OCI-LY1 (cell line): ENCODE data around the gene CUEDC1.

ENCODE experiments used
- H2AFZ ChIP-seq: fragments of 200-600 bp; sonication (generic), shearing (Covaris generic); 2 replicates; pipeline ENCODE4 v1.6.0; 2014; ENCODE audit warnings: antibody characterized with exemption, mild to moderate bottlenecking, low read length
- H3F3A ChIP-seq: fragments of 200-600 bp; sonication (generic), shearing (Covaris generic); 2 replicates; pipeline ENCODE4 v1.6.0; 2014; ENCODE audit warnings: mild to moderate bottlenecking, antibody characterized with exemption, low read length, moderate library complexity; ENCODE audit not compliant: insufficient read depth
- H3K27ac ChIP-seq: fragments of 200-600 bp; sonication (generic); 2 replicates; pipeline ENCODE4 v1.5.1; 2014; ENCODE audit warnings: low read length, mixed run types, mild to moderate bottlenecking, low read depth; ENCODE audit not compliant: poor library complexity, severe bottlenecking
- H3K27me3 ChIP-seq: fragments of 200-600 bp; sonication (generic); 2 replicates; pipeline ENCODE4 v1.6.0; 2014; ENCODE audit warnings: antibody characterized with exemption, mild to moderate bottlenecking, low read length, moderate library complexity; ENCODE audit not compliant: insufficient read depth
- H3K36me3 ChIP-seq: fragments of 200-600 bp; sonication (generic); 2 replicates; pipeline ENCODE4 v1.6.1; 2014; ENCODE audit warnings: mild to moderate bottlenecking, antibody characterized with exemption, low read length, moderate library complexity, mixed read lengths; ENCODE audit not compliant: insufficient read depth
- H3K4me1 ChIP-seq: fragments of 200-600 bp; sonication (generic); 2 replicates; pipeline ENCODE4 v1.5.1; 2014; ENCODE audit warnings: mild to moderate bottlenecking, low read length, moderate library complexity; ENCODE audit not compliant: insufficient read depth, severe bottlenecking
- H3K4me2 ChIP-seq: fragments of 200-600 bp; sonication (generic), shearing (Covaris generic); 2 replicates; pipeline ENCODE4 v1.6.1; 2014; ENCODE audit warnings: low read length
- H3K4me3 ChIP-seq: fragments of 200-600 bp; sonication (generic); 2 replicates; pipeline ENCODE4 v1.5.1; 2014; ENCODE audit warnings: low read length, low read depth, mild to moderate bottlenecking, mixed read lengths; ENCODE audit not compliant: poor library complexity, severe bottlenecking
- H3K79me2 ChIP-seq: fragments of 200-600 bp; shearing (Covaris generic); 2 replicates; pipeline ENCODE4 v1.6.1; 2016; ENCODE audit warnings: mixed run types, low read length, mixed read lengths; ENCODE audit not compliant: insufficient read depth
- H3K9ac ChIP-seq: fragments of 200-600 bp; sonication (generic), shearing (Covaris generic); 2 replicates; pipeline ENCODE4 v1.6.1; 2014; ENCODE audit warnings: mild to moderate bottlenecking, low read length, mixed read lengths
- H3K9me2 ChIP-seq: fragments of 200-600 bp; sonication (generic), shearing (Covaris generic); 2 replicates; pipeline ENCODE4 v1.6.1; 2014; ENCODE audit warnings: low read depth, mild to moderate bottlenecking, low read length, mixed read lengths
- H3K9me3 ChIP-seq: fragments of 200-600 bp; shearing (Covaris generic); 2 replicates; pipeline ENCODE4 v1.6.1; 2014; ENCODE audit warnings: low read length, mixed read lengths
- H4K20me1 ChIP-seq: fragments of 200-600 bp; sonication (generic), shearing (Covaris generic); 2 replicates; pipeline ENCODE4 v1.6.0; 2016; ENCODE audit warnings: mild to moderate bottlenecking, low read length; ENCODE audit not compliant: insufficient read depth
- EZH2 ChIP-seq: fragments of 200-600 bp; sonication (generic), shearing (Covaris generic); IDR thresholded peaks from 2 replicates; pipeline ENCODE4 v1.8.0; 2017; ENCODE audit warnings: borderline replicate concordance, mixed run types, mild to moderate bottlenecking, antibody characterized with exemption, low read length, moderate library complexity, mixed read lengths
- TF ChIP-seq, protein P1 (sequence below): fragments of 200-600 bp; sonication (generic), shearing (Covaris generic); IDR thresholded peaks from 2 replicates; pipeline ENCODE4 v1.5.1; 2017; ENCODE audit warnings: mild to moderate bottlenecking, antibody characterized with exemption, low read length, moderate library complexity, mixed read lengths

CUEDC1 gene

DNA sequence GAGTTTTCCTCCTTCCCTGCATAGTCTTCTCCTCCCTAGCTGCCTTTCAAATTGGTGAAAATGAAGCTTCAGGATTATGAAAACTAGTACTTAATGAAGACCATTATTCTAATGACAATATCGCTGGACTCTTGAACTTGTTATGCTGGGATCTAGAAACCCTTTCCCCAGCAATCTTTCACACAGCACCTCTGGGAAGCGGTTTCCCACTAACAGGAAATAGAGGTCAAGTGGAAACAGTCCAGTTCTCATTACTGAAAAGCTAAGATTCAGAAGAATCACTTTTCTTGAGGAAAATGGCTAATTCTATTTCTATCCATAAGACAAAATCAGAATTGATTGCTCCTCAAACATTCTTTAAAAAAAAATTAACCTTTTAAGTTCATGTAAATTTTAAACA is 34.8 kb upstream of the CUEDC1 start:
- Histone ChIP-seq H3K9me3 (no peaks in the 10 kb centered on the region), H3K9me2 (no peaks in the 10 kb centered on the region), H2AFZ (no peak overlapping the region), H3K36me3 (peaks cover 2% of the 10 kb centered on the region; the same call in 1 of the 2 replicates), H3K4me2 (no peak overlapping the region), H3K9ac (no peak overlapping the region), H3K79me2 (peaks cover 22% of the 10 kb centered on the region), H3K4me3 (no peak overlapping the region), H4K20me1 (no peaks in the 10 kb centered on the region), H3K27ac (no peak overlapping the region), H3F3A (peaks cover 13% of the 10 kb centered on the region; the same call in 1 of the 2 replicates), H3K4me1 (peaks cover 37% of the 10 kb centered on the region), H3K27me3 (no peaks in the 10 kb centered on the region)
- TF ChIP-seq EZH2, result no peak
- TF ChIP-seq, protein P1, sequence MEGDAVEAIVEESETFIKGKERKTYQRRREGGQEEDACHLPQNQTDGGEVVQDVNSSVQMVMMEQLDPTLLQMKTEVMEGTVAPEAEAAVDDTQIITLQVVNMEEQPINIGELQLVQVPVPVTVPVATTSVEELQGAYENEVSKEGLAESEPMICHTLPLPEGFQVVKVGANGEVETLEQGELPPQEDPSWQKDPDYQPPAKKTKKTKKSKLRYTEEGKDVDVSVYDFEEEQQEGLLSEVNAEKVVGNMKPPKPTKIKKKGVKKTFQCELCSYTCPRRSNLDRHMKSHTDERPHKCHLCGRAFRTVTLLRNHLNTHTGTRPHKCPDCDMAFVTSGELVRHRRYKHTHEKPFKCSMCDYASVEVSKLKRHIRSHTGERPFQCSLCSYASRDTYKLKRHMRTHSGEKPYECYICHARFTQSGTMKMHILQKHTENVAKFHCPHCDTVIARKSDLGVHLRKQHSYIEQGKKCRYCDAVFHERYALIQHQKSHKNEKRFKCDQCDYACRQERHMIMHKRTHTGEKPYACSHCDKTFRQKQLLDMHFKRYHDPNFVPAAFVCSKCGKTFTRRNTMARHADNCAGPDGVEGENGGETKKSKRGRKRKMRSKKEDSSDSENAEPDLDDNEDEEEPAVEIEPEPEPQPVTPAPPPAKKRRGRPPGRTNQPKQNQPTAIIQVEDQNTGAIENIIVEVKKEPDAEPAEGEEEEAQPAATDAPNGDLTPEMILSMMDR, result no peak

DNA sequence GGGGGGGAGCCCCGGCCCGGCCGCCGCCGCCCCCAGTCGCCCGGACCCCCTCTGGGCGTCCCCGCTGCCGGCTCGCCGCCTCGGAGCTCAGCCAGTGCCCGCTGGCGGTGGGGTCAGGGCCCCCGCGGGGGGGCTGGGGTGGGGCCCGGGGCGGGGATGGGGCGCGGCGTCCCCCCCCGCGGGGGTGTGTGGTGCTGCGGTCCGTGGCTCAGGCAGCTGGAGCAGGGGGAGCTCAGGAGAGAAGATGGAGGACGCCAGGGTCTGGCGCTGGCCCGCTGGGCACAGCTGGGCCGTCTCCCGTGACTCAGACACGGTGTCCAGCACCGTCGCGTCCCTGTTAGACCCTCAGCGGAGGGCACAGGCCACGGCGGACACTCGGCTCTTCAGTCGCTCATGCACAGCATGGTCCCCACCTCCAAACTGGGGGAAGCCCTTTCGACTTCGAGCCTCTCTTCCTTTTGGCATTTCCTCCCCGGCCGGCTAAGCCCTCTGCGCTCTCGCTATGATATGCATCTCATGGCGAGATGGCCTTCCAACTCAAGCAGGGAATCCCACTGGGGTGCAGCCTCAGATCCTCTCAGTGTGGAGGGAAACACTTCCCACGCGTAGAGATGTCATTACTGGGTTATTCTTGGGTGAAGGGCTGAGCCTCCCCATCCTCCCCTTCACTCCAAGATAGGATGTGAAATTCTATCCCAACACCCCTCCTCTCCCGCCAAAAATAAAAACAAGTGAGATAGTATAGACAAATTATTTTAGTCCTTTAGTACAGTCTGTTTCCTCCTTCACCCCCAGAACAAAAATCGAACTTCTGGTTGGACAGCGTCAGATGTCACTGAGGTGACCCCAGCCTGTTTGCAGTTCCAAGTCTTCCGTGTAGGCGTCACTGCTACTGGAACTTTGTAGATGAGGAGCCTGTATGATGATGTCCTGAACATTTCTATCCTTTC is 33.4 kb upstream of the CUEDC1 start:
- TF ChIP-seq EZH2, result no peak
- TF ChIP-seq, protein P1, result no peak
- Histone ChIP-seq H3K4me1 (peaks cover 35% of the 10 kb centered on the region), H3K4me3 (peak overlapping the region; percentile 78), H3K9me2 (no peaks in the 10 kb centered on the region), H3F3A (peaks cover 13% of the 10 kb centered on the region; the same call in 1 of the 2 replicates), H3K4me2 (peak overlapping the region; percentile 97), H4K20me1 (no peaks in the 10 kb centered on the region), H3K27me3 (no peaks in the 10 kb centered on the region), H3K9me3 (no peaks in the 10 kb centered on the region), H3K36me3 (peaks cover 16% of the 10 kb centered on the region), H2AFZ (no peak overlapping the region), H3K79me2 (peaks cover 22% of the 10 kb centered on the region), H3K9ac (peak overlapping the region; percentile 81), H3K27ac (peak overlapping the region; percentile 68)

DNA sequence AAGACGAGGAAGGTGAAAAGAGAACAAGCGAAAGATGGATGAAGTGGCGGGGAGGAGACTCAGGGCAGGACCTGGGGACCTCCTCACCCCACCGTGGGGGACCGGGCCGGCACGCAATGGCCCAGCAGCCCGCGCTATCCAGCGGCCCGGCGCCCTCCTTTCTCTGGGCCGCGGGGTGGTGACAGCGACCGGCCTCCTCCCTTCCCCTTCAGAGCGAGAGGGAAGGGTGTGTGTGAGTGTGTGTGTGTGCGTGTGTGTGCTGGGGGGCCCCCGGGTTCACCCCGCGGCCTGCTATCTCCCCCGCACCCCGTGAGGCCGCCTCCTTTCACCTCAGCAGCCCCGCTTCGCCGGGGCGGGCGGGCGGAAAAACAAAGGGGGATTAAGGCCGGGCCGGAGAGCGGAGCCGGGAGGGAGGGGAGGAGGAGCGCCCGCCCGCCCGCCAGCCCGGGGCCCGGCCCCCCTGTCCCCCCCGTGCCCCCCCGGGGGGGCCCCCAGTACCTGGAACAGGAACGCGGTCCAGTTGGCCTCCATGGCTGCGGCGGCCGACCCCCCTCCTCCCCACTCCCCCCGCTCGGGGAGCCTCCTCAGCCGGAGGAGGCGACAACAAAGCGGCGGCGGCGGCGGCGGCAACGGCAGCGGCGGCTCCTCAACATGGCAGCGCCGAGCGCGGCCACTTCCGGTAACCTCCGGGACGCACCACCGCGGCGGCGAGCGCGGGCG is 32.5 kb upstream of the CUEDC1 start, which contains the start of gene VEZF1:
TSS of gene VEZF1 (minus strand) at position 674 of the 720 bp plus-strand sequence. CDS start at position 531, 143 bp downstream.
- H2AFZ ChIP-seq, result no peak within 1 kb of the TSS
- no peaks in the 10 kb centered on the region for H3K9me3 ChIP-seq
- no peaks in the 10 kb centered on the region for H3K27me3 ChIP-seq
- no peak for TF ChIP-seq EZH2
- TF ChIP-seq, protein P1, result no peak
- peak within 1 kb of the TSS; percentile 81 for H3K9ac ChIP-seq
- no peaks in the 10 kb centered on the region for H4K20me1 ChIP-seq
- no peaks in the 10 kb centered on the region for H3K9me2 ChIP-seq
- H3F3A ChIP-seq, result peaks cover 13% of the 10 kb centered on the region; the same call in 1 of the 2 replicates
- peak within 1 kb of the TSS; percentile 97 for H3K4me2 ChIP-seq
- peak within 1 kb of the TSS; percentile 68 for H3K27ac ChIP-seq
- peak within 1 kb of the TSS; percentile 78 for H3K4me3 ChIP-seq
- peaks cover 35% of the 10 kb centered on the region for H3K4me1 ChIP-seq
- peaks cover 22% of the 10 kb centered on the region for H3K79me2 ChIP-seq
- peaks cover 23% of the 10 kb centered on the region for H3K36me3 ChIP-seq
